ENCODE data around the gene PEMT. TPM values are rescaled to one million over a fixed set of nuclear protein-coding genes. Genes with fewer than 3 reads are reported as not detected.

The PEMT gene
- total RNA-seq, 1 experiment from 2014 or later = 61.4 TPM

Other genes with a start within 250 kb of the PEMT start
- gene MED9, start 114.7 kb downstream of the PEMT start, total RNA-seq (2014; rRNA removed; shearing (Covaris generic)) = 11.9 and 13.4 TPM in 2 replicates
- gene RASD1, start 95.3 kb downstream of the PEMT start, total RNA-seq (2014; rRNA removed; shearing (Covaris generic)) = 0.46 TPM in 1 of 2 replicates, not detected in the other
- gene RAI1, start 89.8 kb upstream of the PEMT start, total RNA-seq (2014; rRNA removed; shearing (Covaris generic)) = 5.2 and 5.9 TPM in 2 replicates
- 19.1 and 24.7 TPM in 2 replicates for gene SREBF1, start 245.3 kb upstream of the PEMT start, total RNA-seq (2014; rRNA removed; shearing (Covaris generic))

All from Daoy (cell line).